ENCODE data around the gene TCTA.
"Not testable (repeated sequence)": the region's sequence is repeated elsewhere in the genome, so short reads cannot be mapped to it uniquely, and the experiment has no call there.

Gene TCTA

GRCh38 chr3:49411968-49412631, at the start of gene TCTA, which contains the start of gene RHOA:
Gene TCTA, plus strand, starts transcription at chr3:49412423. Its CDS starts 4 bp downstream, at chr3:49412427.
Gene RHOA, minus strand, starts transcription at chr3:49411976. Its CDS starts 36,387 bp downstream, at chr3:49375589.
- peak; percentile 100 for DNase-seq (ENCODE audit: low read depth in 2 of 2)

GRCh38 chr3:49362561-49362960, 49.7 kb upstream of the TCTA start:
- DNase-seq (ENCODE audit: low read depth in 2 of 2) = peak in 1 of 2 experiments; percentile 41

DNA sequence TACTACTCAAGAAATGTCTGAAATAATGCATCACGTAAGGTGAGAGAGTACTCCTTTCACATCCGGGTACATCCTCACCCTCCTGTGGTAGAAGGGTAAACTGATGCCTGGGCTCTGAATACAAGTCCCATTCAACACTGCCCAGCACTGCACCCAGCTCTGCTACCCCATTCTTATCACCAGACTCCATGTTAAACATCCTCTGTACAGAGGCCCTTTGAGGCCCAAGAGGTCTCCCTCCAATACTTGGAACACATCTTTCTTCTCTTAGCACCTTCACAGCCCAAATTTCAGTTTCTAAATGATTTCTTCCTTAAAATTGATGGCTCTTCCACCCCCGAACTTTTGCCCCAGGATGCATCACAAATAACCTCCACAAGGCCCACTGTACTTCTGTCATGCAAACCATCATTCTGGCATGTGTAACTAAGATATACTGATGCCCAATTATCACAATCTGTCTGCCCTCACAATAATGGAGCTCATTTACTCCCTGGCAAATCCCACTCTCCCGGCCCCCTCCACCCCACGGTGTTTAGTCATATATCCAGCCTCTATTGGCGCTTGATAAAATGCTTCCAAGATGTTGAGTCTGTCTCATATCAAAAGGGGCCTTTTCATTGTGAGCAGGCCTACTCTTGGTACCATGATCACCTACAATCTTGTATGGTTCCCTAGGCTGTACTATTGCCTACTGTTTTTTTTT, 41.5 kb upstream of the TCTA start:
- DNase-seq (ENCODE audit: low read depth in 2 of 2) = no peak

- DNase-seq (ENCODE audit: low read depth in 2 of 2) = no peak
Observed at GRCh38 chr3:49371946-49372345, 40.3 kb upstream of the TCTA start.

- no peak for DNase-seq (ENCODE audit: low read depth in 2 of 2)
Observed at GRCh38 chr3:49377483-49377882, 34.7 kb upstream of the TCTA start.

GRCh38 chr3:49378249-49378895, 33.9 kb upstream of the TCTA start:
- peak; percentile 45 to 50 for DNase-seq (ENCODE audit: low read depth in 2 of 2)

GRCh38 chr3:49383387-49383786, 28.8 kb upstream of the TCTA start:
- DNase-seq (ENCODE audit: low read depth in 2 of 2) = no peak

GRCh38 chr3:49385617-49386016, 26.6 kb upstream of the TCTA start:
- no peak for DNase-seq (ENCODE audit: low read depth in 2 of 2)

DNA sequence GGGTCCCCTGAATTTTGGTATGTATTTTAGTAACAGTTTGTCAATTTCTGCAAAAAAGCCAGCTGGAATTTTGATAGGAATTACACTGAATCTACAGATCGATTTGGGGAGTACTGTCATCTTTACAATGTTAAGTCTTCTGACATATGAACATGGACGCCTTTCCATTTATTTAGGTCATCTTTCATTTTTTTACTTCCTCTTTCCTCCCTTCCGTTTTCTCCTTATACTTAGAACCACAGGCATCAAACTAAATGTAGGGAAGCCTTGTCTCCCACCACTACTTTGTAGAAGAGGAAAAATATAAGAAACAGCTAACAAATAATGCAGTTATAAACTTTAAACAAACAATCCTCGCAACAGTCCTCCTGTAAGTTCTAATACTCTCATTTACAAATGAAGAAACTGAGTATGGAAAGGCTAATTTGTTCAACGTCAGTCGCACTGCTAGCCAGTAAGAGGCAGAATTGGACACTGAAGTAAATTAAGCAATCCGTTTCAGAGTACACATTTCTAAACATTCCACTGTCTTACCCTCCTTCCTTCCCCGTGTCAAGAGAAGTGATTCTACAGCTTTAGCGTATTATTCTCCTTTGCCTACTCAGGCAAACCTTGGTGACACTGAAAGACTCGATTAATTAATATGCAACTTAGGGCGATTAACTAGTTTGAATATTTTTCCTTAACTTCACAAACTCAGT, 26.0 kb upstream of the TCTA start:
- no peak for DNase-seq (ENCODE audit: low read depth in 2 of 2)

DNA sequence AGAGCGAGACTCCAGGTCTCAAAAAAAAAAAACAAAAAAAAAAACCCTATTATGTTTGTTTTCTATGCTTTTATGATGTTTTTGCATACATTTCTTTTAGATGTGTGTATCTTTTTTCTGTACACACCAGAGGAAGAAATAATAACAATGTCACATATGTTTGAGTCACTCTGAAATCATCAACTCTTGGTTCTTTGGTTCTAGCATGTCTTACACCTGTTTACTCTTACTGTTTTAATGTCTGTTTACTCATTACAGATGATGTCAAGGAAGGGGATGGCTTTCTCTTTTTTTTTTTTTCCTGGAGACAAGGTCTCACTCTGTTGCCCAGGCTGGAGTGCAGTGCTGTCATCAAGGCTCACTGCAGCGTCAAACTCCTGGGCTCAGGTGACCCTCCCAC, 24.5 kb upstream of the TCTA start:
- no peak for DNase-seq (ENCODE audit: low read depth in 2 of 2)

GRCh38 chr3:49388289-49388820, 23.9 kb upstream of the TCTA start:
- DNase-seq (ENCODE audit: low read depth in 2 of 2) = no peak

DNA sequence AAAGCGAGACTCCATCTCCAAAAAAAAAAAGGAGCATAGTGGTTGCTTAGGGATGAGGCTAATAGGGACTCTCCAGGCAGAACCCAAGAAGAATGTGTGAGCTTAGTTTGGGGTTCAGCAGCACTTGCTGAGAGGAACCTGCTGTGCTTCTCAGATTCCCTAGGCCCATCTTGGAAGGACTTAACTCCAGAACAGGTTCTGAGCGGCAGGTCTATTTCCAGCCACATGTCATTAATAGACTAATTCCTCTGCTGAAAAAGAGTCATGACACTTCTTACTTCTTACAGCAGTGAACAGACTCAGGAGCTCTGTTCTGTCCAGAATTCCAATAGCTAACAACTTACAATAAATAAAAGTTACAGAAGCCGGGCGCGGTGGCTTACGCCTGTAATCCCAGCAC, 22.9 kb upstream of the TCTA start:
- DNase-seq (ENCODE audit: low read depth in 2 of 2) = no peak

DNA sequence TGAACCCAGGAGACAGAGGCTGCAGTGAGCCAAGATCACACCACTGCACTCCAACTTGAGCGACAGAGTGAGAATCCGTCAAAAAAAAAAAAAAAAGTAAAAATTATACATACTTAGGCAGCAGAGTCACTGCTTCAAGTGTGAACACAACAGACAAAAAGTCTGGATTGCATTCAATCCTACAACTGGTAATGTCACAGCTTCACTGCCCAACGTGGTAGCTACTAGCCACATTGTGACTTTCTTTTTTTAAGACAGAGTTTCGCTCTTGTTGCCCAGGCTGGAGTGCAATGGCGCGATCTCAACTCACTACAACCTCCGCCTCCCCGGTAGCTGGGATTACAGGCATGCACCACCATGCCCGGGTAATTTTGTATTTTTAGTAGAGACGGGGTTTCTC, 20.9 kb upstream of the TCTA start:
- not testable (repeated sequence) for DNase-seq (ENCODE audit: low read depth in 2 of 2)

- no peak for DNase-seq (ENCODE audit: low read depth in 2 of 2)
Observed at GRCh38 chr3:49397470-49397869, 14.8 kb upstream of the TCTA start.

GRCh38 chr3:49399461-49399860, 12.8 kb upstream of the TCTA start:
- DNase-seq (ENCODE audit: low read depth in 2 of 2) = no peak

DNA sequence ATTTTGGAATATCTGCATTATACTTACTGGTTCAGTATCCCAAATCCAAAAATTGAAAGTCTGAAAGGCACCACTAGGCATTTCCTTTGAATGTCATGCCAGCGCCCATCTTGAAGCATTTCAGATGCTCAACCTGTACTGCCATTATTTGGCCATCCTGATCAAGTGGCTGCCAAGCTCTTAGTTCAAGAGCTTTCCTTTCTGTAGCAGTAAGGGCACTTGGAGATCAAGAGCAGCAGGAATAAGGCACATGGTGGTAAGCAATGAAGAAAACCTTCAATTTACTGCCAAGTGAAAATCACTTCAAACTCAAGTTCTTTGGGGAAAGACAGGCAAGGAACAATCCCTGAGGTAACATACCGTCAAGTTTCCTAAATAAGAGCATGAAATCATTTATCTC, 10.5 kb upstream of the TCTA start:
- no peak for DNase-seq (ENCODE audit: low read depth in 2 of 2)

DNA sequence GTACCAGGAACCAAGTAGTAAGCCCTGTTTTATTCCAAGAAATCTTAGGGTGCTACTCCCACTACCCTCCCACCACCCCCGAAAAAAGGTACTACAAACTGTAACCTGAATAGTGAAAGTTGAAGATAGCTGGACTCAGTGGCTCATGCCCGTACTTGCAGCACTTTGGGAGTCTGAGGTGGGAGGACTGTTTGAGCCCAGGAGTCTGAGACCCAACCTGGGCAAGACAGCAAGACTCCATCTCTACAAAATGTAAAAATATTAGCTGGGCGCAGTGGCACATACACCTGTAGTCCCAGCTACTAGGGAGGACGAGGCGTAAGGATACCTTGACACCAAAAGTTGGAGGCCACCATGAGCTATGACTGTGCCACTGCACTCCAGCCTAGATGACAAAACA, 8.3 kb upstream of the TCTA start:
- DNase-seq (ENCODE audit: low read depth in 2 of 2) = no peak

DNA sequence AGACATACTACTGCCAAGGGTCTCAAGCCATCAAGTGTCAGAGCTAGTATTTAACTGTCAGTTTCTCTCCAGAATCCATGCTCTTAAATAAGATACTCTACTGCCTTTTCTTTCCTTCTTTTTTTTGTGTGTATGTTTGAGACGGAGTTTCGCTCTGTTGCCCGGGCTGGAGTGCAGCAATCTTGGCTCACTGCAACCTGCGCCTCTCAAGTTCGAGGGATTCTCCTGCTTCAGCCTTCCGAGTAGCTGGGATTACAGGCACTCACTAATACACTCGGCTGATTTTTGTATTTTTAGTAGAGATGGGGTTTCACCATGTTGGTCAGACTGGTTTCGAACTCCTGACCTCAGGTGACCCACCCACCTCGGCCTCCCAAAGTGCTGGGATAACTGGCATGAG, 6.7 kb upstream of the TCTA start:
- DNase-seq (ENCODE audit: low read depth in 2 of 2) = not testable (repeated sequence)

DNA sequence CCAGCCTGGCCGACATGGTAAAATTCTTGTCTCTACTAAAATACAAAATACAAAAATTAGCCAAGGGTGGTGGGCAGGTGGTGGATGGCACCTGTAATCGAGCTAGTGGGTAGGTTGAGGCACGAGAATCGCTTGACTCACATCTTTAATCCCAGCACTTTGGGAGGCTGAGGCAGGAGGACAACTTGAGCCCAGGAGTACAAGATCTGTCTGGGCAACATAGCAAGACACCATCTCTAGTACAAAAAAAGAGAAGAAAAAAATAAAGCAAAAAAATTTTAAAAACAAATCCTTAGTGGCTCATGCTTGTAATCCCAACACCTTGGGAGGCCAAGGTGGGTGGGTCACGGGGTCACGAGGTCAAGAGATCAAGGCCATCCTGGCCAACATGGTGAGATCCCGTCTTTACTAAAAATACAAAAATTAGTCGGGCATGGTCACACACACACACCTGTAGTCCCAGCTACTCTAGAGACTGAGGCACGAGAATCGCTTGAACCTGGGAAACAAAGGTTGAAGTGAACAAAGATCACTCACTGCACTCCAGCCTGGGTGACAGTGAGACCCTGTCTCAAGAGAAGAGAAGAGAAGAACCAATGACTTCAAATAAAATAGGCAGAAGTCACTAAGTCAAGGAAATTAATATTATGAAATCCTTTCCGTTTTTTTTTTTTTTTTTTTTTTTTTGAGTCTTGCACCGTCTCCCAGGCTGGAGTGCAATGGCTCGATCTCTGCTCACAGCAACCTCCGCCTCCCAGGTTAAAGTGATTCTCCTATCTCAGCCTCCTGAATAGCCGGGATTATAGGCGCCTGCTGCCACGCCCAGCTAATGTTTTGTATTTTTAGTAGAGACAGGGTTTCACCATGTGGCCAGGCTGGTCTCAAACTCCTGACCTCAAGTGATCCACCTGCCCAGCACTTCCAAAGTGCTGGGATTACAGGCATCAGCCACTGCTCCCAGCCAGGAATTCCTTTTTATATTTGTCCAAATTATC, 5.4 kb upstream of the TCTA start:
- DNase-seq (ENCODE audit: low read depth in 2 of 2) = no peak

DNA sequence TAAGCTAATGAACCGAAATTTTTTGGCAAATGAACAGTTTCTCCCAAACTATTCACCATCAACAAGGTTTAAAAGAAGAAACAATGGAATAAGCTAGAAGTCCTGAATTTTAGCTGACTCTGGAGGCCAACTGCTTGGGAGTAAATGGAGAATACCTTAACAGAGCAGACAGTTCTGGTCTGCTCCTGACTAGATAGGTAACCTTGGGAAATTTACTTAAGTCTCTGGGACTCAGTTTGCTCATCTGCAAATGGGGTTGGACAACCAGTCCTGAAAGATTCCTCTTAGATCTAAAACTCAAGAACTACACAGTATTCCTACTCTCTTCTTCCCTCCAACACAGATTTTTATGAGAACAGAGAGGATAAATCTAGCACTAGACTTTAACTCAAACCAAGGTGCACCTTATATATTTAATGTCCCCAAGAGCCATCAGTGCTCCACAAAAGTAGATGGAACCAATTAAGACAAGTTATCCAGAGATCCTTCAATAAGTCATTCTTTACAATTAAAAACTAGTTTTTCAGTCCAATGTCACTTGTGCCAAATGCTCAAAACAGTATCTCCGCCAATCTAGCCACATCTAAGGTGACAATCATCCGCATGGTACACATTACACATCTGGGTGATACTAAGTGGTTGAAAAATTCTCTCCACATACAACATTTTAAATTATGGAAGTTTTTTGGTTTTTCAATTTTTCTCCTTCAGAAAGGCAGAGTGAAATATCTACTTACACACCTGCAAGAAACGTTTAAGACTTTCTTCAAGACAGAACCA, 2.0 kb upstream of the TCTA start:
- DNase-seq (ENCODE audit: low read depth in 2 of 2) = no peak
